Subcutaneous adipose tissue (tissue), 4 donors: ENCODE data around the gene PDE1C. TPM values are rescaled to one million over a fixed set of nuclear protein-coding genes. Genes with fewer than 3 reads are reported as not detected.

Experiments
- total RNA-seq, 4 donors: library from RNA; depleted of rRNA; stranded (reverse); fragments of >200 nt; gene quantifications; one replicate each; pipeline ENCODE4 v1.1.0, GENCODE V29; 2016
- TF ChIP-seq, protein P1 (sequence below): fragments of 450-650 bp; IDR thresholded peaks from one replicate; pipeline ENCODE4 v1.5.1; 2016; ENCODE audit warnings: low read depth, mild to moderate bottlenecking, control low read depth, antibody characterized with exemption, moderate library complexity

PDE1C gene
- total RNA-seq, 4 donors from 2014 or later = 1.3 to 6.1 (median 3.0) TPM

DNA sequence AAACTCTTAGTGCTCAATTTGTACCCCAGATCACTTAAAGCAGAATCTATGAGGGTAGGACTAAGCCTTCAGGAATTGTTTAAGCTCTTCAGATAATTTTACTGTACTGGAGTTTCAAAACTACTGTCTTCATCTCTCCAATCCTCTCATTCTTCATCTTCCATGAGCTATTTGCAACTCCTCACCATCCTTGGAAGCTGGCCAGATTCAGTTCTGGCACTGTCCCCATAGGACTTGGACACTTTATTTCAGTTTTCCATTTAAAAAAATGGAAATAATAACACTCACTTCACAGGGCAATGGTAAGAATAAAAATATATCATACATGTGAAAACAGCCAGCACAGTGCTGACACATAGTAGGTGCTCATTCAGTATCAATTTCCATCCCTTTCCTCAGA lies 308.6 kb downstream of the PDE1C start:
- TF ChIP-seq, protein P1, sequence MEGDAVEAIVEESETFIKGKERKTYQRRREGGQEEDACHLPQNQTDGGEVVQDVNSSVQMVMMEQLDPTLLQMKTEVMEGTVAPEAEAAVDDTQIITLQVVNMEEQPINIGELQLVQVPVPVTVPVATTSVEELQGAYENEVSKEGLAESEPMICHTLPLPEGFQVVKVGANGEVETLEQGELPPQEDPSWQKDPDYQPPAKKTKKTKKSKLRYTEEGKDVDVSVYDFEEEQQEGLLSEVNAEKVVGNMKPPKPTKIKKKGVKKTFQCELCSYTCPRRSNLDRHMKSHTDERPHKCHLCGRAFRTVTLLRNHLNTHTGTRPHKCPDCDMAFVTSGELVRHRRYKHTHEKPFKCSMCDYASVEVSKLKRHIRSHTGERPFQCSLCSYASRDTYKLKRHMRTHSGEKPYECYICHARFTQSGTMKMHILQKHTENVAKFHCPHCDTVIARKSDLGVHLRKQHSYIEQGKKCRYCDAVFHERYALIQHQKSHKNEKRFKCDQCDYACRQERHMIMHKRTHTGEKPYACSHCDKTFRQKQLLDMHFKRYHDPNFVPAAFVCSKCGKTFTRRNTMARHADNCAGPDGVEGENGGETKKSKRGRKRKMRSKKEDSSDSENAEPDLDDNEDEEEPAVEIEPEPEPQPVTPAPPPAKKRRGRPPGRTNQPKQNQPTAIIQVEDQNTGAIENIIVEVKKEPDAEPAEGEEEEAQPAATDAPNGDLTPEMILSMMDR = no peak

DNA sequence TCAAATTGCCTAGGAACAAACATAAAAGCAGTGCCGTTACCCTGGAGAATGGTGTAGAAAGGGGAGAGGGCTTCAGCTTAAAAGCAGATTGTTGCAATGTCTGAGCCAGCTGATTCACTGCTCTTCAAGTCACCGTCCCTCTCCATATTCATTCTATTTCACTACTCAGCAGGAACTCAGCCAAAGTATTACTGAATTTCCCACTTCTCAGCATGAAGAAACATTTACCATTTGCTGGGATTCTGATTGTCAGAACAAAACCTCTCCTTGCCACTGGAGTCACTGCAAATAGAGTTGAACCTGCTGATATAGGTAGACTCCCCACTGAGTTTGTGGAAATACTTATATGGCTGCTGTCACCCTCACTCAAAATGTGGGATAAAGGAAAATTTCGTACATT lies 311.5 kb downstream of the PDE1C start:
- TF ChIP-seq, protein P1 = no peak

DNA sequence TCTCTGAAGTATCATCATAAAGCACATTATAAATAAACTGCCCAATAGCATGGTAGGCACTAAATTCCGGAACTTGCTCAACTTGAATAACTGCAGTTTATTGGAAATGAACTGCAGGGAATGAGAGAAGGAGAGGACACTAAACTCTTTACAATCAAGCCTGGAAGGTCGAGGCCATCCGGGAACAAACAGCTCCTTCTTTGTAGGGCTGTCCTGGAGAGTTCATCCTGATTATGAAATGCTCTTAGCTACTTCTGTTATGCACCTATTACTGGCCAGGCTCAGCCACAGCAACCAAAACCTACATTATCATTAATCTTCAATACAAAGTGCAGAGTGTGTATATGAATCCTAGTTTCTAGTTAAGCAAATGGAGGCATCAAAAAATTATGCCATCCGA lies 318.5 kb downstream of the PDE1C start:
- TF ChIP-seq, protein P1 = no peak

DNA sequence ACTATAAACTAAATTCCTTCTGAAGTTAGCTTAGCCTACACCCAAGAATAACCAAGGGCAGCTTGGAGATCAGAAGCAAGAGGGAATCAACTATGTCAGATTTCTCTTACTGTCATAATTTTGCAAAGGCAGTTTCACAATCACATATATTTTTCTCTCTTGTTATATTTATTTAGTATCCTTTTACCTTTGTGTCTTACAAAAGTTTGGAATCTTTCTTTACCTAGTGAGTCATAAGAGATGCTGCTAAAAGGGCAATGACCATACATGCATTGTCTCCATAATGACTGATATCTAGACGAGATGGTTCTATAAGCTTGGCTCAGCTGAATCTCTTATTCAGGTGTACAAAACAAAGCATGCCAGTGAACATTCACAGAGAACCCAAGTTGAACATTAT lies 322.1 kb downstream of the PDE1C start:
- TF ChIP-seq, protein P1 = no peak

DNA sequence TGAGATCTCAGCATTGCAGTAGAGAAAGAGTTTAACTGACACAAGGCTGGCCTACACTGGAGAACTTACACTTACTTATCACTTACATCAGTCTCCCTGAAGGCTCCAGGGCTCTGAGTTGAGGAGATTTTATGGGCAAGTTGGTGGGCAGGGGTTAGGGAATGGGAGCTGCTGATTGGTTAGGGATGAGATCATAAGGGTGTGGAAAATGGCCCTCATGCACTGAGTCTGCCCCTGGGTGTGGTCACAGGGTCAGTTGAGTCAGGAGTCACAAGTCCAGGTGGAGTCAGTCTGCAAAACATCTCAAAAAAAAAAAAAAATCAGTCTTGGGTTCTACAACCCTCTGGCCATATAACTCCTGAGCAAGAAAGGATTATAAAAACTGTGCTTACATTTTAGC lies 322.7 kb downstream of the PDE1C start:
- TF ChIP-seq, protein P1 = no peak

DNA sequence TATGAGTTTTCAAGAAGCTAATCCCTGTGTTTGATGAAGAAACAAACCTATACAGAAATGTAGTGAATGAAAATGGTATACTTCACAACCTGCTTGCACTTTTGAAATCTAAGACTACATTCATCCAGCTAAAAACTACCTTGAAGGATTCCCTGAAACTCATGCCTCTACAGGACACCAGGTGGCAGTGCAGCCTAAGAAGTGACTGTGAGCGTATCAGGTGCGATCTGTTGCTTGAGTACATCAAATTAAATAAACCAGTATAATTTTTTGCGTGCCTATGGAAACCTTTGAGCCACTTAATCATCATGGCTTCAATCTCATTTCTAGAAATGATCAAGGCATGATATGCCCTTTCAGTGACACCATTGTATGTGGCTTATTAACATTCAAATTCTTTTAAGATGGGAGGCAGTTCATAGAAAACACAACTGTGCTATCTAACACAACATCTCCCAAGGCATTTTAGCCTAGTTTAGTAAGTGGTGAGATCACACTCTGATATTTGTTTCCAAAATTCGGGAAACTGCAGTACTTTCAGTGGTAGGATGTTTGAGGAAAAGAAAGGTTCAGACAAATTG lies 325.8 kb downstream of the PDE1C start:
- TF ChIP-seq, protein P1 = no peak

DNA sequence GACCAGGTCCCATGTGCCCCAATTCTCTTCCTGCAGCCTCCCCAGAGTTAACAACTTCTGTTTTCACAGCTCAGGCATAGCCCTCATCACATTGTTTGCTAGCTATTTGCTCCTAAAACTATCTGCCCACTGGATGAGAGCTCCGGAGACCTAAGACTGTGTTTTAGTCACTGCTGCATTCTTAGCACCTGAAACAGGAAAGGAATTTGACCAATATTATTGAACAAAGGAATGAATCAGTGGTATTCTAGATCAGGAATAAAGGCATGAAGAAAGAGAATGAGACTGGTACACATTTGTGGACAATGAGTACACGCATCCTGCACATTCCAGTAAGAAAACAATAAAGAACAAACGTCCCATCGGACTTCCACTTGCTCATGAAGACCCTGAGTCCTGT lies 328.4 kb downstream of the PDE1C start:
- TF ChIP-seq, protein P1 = no peak
